Chondrocyte (in vitro differentiated cells): ENCODE results near the gene CASZ1. TPM values are rescaled to one million over a fixed set of nuclear protein-coding genes. Genes with fewer than 3 reads are reported as not detected.

Source experiments
- DNase-seq: peaks from one replicate; pipeline ENCODE4 v3.0.0; 2021; ENCODE audit warnings: mixed read lengths, low spot score
- H3K27ac Mint-ChIP-seq: one replicate; pipeline ENCODE4 v1.8.0; 2021; ENCODE audit warnings: mild to moderate bottlenecking, moderate library complexity, mixed read lengths; ENCODE audit not compliant: unreplicated experiment
- H3K27me3 Mint-ChIP-seq: 2 replicates; pipeline ENCODE4 v1.8.0; 2021; ENCODE audit warnings: low read depth, mixed read lengths
- H3K36me3 Mint-ChIP-seq: 2 replicates; pipeline ENCODE4 v1.8.0; 2021; ENCODE audit warnings: low read depth, mixed read lengths
- H3K4me1 Mint-ChIP-seq: 2 replicates; pipeline ENCODE4 v1.8.0; 2021; ENCODE audit warnings: low read depth, mild to moderate bottlenecking, mixed read lengths
- H3K4me3 Mint-ChIP-seq: one replicate; pipeline ENCODE4 v1.8.0; 2021; ENCODE audit warnings: mild to moderate bottlenecking, moderate library complexity, mixed read lengths; ENCODE audit not compliant: unreplicated experiment
- H3K9me3 Mint-ChIP-seq: 2 replicates; pipeline ENCODE4 v1.8.0; 2021; ENCODE audit warnings: low read depth, mixed read lengths
- total RNA-seq: library from RNA; stranded (reverse); gene quantifications from 3 replicates; pipeline ENCODE4 v1.2.1, GENCODE V29; 2021
- TF ChIP-seq, protein P1 (sequence below): fragments of 200-600 bp; sonication (generic); IDR thresholded peaks from 2 replicates; pipeline ENCODE4 v1.5.0; 2021; ENCODE audit warnings: antibody characterized with exemption, mild to moderate bottlenecking, moderate library complexity

CASZ1 gene
- total RNA-seq, 1 donor from 2014 or later: 4.1 TPM

DNA sequence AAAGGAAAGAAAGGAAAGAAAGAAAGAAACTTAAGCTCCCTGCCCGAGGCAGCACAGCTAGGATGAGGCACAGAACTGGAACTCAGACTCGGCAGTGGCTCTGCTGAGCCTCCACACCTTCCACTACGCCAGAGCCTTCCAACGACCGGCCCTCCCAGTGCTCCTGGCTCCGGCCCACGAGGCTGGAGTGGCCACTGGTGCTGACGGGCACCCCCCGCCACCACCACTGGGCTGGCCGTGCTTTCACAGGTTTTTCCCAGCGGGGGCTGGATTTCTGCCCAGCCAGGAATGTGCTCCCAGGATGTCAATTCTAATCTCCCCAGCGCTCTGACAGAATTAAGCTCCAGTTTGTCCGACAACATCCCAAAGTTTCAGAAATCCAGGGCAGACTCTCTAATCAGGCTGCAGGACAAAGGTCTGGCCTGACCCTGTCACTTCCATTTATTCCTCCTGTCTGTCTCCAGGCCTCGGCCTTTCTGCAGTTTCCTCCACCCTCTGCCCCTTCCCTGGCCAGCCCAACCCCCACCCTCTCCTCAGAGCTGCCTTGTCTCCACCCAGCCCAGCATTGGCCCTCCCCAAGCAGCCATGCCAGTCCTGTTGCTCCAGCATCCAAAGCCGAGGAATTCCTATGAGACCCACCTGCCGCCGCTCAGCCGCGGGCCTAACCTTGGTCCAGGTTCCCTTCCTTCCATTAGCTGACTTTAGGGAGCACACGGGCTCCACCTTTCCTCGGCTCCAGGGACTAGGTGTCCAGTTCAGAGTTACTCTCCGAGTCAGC is 81.9 kb downstream of the CASZ1 start:
- Mint-ChIP-seq H3K4me1 (peaks cover 10% of the 10 kb centered on the region), H3K4me3 (no peak overlapping the region), H3K36me3 (no peaks in the 10 kb centered on the region), H3K27me3 (peaks cover 19% of the 10 kb centered on the region), H3K9me3 (no peaks in the 10 kb centered on the region), H3K27ac (no peak overlapping the region)
- TF ChIP-seq, protein P1, sequence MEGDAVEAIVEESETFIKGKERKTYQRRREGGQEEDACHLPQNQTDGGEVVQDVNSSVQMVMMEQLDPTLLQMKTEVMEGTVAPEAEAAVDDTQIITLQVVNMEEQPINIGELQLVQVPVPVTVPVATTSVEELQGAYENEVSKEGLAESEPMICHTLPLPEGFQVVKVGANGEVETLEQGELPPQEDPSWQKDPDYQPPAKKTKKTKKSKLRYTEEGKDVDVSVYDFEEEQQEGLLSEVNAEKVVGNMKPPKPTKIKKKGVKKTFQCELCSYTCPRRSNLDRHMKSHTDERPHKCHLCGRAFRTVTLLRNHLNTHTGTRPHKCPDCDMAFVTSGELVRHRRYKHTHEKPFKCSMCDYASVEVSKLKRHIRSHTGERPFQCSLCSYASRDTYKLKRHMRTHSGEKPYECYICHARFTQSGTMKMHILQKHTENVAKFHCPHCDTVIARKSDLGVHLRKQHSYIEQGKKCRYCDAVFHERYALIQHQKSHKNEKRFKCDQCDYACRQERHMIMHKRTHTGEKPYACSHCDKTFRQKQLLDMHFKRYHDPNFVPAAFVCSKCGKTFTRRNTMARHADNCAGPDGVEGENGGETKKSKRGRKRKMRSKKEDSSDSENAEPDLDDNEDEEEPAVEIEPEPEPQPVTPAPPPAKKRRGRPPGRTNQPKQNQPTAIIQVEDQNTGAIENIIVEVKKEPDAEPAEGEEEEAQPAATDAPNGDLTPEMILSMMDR: no peak
- no peak for DNase-seq

DNA sequence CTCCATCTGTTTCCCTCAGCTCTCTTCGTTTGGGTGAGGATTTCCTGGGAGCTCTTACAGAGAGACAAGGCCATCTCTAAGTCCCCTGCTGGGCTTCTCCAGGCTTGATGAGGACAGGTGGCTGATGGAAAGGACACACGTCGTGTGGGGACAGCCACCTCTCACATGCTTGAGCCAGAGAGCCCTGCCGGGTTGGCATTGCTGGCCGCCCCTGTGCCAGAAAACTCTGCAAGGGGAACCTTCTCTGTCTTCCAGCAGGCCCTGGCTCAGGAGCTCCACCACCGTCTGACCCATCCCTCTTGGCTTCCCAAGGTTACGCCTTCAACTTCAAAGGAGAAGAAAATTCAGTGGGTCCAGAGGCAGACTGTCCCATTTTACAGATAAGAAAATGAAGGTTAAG is 82.8 kb downstream of the CASZ1 start:
- TF ChIP-seq, protein P1: no peak
- DNase-seq: no peak
- no peaks in the 10 kb centered on the region for H3K36me3 Mint-ChIP-seq
- H3K9me3 Mint-ChIP-seq: no peaks in the 10 kb centered on the region
- peaks cover 18% of the 10 kb centered on the region for H3K27me3 Mint-ChIP-seq
- no peak overlapping the region for H3K4me3 Mint-ChIP-seq
- H3K27ac Mint-ChIP-seq: no peak overlapping the region
- H3K4me1 Mint-ChIP-seq: peaks cover 10% of the 10 kb centered on the region

GRCh38 chr1:10712568-10713362 is 83.7 kb downstream of the CASZ1 start:
- no peaks in the 10 kb centered on the region for H3K9me3 Mint-ChIP-seq
- peaks cover 10% of the 10 kb centered on the region for H3K4me1 Mint-ChIP-seq
- no peak for DNase-seq
- TF ChIP-seq, protein P1: no peak
- H3K27me3 Mint-ChIP-seq: peaks cover 21% of the 10 kb centered on the region
- no peaks in the 10 kb centered on the region for H3K36me3 Mint-ChIP-seq
- no peak overlapping the region for H3K27ac Mint-ChIP-seq
- H3K4me3 Mint-ChIP-seq: no peak overlapping the region

DNA sequence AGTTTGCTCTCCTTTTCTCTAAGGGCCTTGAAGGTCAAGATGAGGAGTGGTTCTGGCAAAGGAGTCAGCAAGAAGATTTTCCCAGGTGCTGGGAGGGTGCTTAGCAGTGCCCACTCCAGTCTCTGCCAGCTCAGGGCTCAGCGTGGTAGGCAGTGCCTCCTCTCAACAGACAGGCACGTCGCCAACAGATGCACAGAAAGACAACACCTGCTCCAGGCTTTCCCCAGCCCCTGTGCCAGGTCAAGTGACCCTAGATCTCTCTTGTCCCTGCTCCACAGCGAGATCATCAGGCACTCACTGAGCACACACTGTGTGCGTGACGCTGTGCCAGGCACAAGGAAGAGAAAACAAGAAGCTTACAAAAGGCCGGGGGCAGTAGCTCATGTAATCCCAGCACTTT is 86.0 kb downstream of the CASZ1 start:
- no peak for DNase-seq
- no peak overlapping the region for H3K4me3 Mint-ChIP-seq
- H3K36me3 Mint-ChIP-seq: no peaks in the 10 kb centered on the region
- peaks cover 20% of the 10 kb centered on the region for H3K27me3 Mint-ChIP-seq
- no peaks in the 10 kb centered on the region for H3K9me3 Mint-ChIP-seq
- TF ChIP-seq, protein P1: no peak
- H3K4me1 Mint-ChIP-seq: peaks cover 10% of the 10 kb centered on the region
- no peak overlapping the region for H3K27ac Mint-ChIP-seq

DNA sequence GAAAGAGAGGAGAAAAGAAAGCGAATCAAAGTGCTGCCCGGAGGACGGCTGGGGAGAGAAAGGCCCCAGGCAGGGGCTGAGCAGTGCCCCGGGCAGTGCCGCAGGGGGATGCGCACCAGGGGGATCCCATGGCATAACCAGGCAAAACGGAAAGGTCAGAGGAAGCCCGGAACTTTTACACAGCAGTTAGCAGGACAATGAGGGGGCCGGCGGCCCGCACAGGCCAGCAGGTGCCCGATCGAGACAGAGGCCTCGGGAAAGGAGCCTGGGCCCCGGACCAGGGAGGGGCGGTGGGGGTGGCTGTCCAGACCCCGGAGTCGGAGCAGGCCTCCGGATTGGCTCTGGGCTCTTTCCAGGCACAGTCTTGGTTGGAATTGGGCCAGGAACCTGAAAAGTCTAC is 86.8 kb downstream of the CASZ1 start:
- TF ChIP-seq, protein P1: no peak
- Mint-ChIP-seq H3K27me3 (peaks cover 22% of the 10 kb centered on the region), H3K36me3 (no peaks in the 10 kb centered on the region), H3K9me3 (no peaks in the 10 kb centered on the region), H3K27ac (no peak overlapping the region), H3K4me3 (no peak overlapping the region), H3K4me1 (peaks cover 8% of the 10 kb centered on the region)
- DNase-seq: no peak
